ENCODE data around the gene AGR3.

The AGR3 gene

GRCh38 chr7:16881844-16882243 lies at the start of gene AGR3:
Gene AGR3, minus strand, starts transcription at chr7:16881983. Its CDS starts 3,365 bp downstream, at chr7:16878618.
- no peak within 1 kb of the TSS for H3K4me3 ChIP-seq (ENCODE audit: low read depth, low read length)

DNA sequence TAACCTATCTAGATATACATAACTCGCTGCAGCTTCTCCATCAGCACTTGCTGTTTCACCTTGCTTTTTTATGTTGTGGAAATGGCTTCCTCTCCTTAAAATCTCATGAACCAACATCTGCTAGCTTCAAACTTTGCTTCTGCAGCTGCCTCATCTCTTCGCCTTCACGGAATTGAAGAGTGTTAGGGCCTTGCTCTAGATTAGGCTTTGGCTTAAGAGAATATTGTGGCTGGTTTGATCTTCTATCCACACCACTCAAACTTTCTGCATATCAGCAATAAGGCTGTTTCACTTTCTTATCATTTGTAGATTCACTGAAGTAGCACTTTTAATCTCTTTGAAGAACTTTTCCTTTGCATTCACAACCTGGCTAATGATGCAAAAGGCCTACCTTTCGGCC lies 49.2 kb upstream of the AGR3 start:
- H3K4me3 ChIP-seq (ENCODE audit: low read depth, low read length) = no peak overlapping the region

DNA sequence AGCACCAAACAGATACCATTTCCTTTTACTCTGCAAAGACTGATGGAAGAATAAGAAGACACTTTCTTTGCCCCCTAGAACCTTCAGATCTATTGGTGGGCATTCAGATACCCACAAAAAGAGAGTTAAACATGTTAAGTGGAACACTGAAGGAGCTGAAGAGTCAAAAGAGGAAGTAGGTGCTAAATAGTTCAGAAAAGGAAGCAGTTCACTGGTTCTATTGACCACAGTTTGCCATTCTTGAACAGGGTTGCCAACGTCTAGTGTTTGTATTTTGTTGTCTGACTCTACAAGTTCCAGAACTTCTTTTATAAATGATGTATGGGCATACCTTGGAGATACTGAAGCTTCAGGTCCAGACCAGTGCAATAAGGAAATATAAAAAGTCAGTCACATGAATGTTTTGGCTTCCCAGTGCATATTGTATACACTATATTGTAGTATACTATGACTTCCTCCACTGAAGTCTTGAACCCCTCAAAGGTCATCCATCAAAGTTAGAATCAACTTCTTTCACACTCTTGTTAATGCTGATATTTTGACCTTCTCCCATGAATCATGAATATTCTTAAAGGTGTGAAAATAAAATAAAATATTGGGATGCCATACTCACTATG lies 47.5 kb upstream of the AGR3 start:
- H3K4me3 ChIP-seq (ENCODE audit: low read depth, low read length) = no peak overlapping the region

DNA sequence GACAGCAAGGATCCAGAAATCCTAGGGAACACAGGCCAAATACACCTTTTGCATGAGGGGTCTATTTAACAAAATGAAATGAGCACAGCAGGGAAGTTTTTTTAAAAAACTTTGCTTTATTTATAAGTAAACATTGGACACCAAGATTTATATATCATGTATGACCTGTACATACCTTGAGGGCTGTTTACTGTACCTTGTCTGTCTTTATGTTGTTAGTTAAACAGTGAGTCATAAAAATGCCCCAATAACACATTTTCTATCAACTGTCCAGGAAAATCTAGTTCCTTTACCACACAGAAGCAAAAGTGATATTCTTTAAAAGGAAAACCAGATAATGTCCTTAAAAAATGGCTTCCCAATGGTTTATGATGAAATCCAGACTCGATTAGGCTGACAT lies 45.1 kb upstream of the AGR3 start:
- no peak overlapping the region for H3K4me3 ChIP-seq (ENCODE audit: low read depth, low read length)

DNA sequence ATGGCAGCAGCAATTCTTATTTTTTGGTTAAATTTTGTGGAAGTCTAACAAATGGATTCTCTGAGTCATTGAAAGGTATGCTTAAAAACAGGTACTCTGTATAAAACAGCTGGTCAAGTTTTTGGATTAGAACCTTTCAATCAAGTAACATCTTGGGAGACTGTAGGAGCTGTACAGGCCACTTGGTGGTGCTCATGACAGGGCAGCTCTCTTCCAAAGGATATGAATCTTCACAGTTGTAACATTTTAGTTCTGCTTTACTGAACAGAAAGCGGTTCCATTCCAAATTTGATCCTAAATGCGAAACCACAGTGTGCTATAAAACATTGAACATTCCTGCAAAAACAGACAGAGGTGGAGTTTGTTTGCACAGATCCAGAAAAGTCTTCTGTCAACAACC lies 44.5 kb upstream of the AGR3 start:
- no peak overlapping the region for H3K4me3 ChIP-seq (ENCODE audit: low read depth, low read length)

GRCh38 chr7:16925609-16926008 lies 43.8 kb upstream of the AGR3 start:
- no peak overlapping the region for H3K4me3 ChIP-seq (ENCODE audit: low read depth, low read length)

- H3K4me3 ChIP-seq (ENCODE audit: low read depth, low read length) = no peak overlapping the region
These were observed 41.2 kb upstream of the AGR3 start for GRCh38 chr7:16923019-16923418.

- H3K4me3 ChIP-seq (ENCODE audit: low read depth, low read length) = no peak overlapping the region
These were observed 40.0 kb upstream of the AGR3 start for GRCh38 chr7:16921644-16922257.

GRCh38 chr7:16921151-16921550 lies 39.4 kb upstream of the AGR3 start:
- no peak overlapping the region for H3K4me3 ChIP-seq (ENCODE audit: low read depth, low read length)

DNA sequence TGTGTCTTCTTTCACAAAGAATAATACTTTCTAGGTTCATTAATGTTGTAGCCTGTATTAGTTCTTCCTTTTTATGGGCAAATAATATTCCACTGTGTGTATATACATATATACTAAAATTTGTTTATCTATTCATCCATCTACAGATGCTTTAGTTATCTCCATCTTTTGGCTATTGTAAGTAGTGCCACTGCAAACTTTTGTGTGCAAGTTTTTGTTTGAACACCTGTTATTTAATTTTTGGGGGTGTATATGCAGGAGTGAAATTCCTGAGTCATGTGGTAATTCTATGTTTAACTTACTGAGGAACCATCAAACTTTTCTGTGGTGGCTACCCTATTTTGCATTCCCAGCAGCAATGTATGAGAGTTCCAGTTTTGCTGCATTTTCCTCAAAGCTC lies 37.7 kb upstream of the AGR3 start:
- H3K4me3 ChIP-seq (ENCODE audit: low read depth, low read length) = no peak overlapping the region

GRCh38 chr7:16918288-16918895 lies 36.6 kb upstream of the AGR3 start:
- no peak overlapping the region for H3K4me3 ChIP-seq (ENCODE audit: low read depth, low read length)

- H3K4me3 ChIP-seq (ENCODE audit: low read depth, low read length) = no peak overlapping the region
These were observed 35.0 kb upstream of the AGR3 start for GRCh38 chr7:16916738-16917137.

GRCh38 chr7:16916105-16916639 lies 34.4 kb upstream of the AGR3 start:
- no peak overlapping the region for H3K4me3 ChIP-seq (ENCODE audit: low read depth, low read length)

GRCh38 chr7:16915405-16915804 lies 33.6 kb upstream of the AGR3 start:
- H3K4me3 ChIP-seq (ENCODE audit: low read depth, low read length) = no peak overlapping the region

GRCh38 chr7:16914771-16915170 lies 33.0 kb upstream of the AGR3 start:
- no peak overlapping the region for H3K4me3 ChIP-seq (ENCODE audit: low read depth, low read length)

- no peak overlapping the region for H3K4me3 ChIP-seq (ENCODE audit: low read depth, low read length)
These were observed 31.9 kb upstream of the AGR3 start for GRCh38 chr7:16913643-16914042.

DNA sequence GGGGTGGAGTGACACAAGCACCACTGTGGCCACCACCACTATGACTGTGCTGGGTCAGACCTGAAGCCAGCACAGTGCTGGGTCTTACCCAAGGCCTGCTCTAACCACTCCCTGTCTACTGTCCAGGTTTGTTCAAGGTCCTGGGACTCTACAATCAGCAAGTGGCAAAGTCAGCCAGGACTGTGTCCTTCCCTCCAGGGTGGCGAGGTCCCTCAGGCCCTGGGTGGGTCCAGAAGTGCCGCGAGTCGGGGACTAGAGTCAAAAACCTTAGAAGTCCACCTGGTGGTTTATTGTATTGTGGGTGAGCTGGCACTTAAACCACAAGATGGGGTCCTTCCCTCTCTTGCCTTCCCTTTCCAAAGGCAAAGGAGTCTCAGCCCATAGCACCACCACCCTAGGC lies 30.8 kb upstream of the AGR3 start:
- H3K4me3 ChIP-seq (ENCODE audit: low read depth, low read length) = no peak overlapping the region

DNA sequence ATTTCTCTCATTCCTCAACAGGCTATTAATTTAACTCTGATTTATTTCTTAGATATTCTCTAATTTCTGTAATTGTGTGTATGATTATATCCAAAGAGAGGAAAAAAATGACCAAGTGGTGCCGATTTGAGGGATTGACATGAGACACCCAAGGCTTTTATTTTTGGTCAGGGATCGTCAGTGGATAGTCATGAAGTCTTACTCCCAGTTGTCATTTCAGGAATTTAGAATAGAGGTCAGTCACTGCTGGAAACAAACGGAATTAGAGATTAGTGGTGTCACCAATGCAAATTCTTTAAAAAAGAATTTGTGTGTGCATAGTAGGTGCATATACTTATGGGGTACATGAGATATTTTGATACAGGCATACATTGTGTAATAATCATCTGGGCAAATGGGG lies 26.8 kb upstream of the AGR3 start:
- H3K4me3 ChIP-seq (ENCODE audit: low read depth, low read length) = no peak overlapping the region

DNA sequence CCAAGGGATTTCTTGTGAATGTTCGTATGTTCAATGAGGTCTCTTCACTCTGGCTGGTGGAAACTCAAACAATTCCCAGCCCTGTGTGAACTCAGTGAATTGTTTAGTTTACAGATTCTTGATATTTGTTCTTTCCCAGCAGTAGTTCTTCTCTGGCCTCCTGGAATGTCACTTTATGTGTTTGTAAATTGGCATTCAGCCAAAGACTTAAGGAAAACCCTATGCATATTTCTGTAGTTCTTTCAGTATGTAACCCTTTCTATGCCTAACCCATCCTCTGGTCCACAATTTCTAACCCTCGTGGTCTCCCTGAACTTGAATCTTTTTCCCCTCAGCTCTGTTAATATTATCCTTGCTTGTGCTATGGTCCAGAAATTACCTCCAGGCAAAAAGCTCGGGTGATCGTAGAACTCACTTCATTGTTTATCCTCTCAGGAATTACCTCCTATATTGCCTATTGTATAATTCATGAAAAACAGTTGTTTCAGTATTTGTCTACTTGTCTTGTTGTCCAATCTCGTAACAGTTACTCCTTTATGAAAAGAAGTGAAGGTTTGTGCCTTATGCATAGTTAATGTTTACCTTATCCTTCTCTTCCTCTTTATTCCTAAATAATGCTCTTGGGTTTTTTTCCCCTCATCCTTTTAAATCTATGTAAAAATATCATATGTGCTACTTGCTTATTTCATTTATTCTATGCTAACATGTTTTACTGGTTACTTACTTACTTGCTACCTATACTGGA lies 23.7 kb upstream of the AGR3 start:
- no peak overlapping the region for H3K4me3 ChIP-seq (ENCODE audit: low read depth, low read length)

- H3K4me3 ChIP-seq (ENCODE audit: low read depth, low read length) = no peak overlapping the region
These were observed 22.3 kb upstream of the AGR3 start for GRCh38 chr7:16904076-16904475.

DNA sequence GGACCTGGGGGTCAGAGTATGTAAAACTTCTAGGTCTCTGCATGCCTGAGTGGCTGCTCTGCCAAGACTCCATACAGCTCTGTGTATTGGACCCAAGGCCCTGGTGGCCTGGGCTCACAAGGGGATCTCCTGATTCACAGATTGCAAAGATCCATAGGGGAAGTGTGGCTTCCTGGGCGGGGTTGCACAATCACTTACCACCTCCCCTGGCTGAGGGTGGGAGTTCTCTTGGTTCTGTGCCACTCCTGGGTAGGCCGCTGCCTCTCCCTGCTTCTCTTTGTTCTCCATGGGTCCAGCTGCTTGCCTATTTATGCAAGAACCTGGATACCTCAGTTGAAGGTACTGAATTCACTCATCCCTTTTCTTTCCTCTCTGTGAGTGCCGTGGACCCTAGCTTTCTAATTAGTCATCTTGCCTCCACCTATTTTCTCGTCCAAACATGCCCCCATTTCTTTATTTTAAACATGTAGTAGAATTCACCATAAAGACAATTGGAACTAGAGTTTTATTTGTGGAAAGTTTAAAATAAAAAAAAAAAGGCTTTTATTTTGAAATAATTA lies 18.5 kb upstream of the AGR3 start:
- no peak overlapping the region for H3K4me3 ChIP-seq (ENCODE audit: low read depth, low read length)
